Stomach smooth muscle (tissue), 2 donors: ENCODE measurements around the gene ALDH3A2.

Experiments used
- H3K27ac ChIP-seq: one replicate; pipeline ENCODE4 v1.7.0; 2013; ENCODE audit warnings: mild to moderate bottlenecking, low read length, inconsistent platforms
- H3K27me3 ChIP-seq, 2 donors: one replicate each; pipeline ENCODE4 v1.7.0; 2013; ENCODE audit warnings: low read length in 2 of 2; ENCODE audit not compliant: insufficient read depth in 2 of 2, control insufficient read depth in 1 of 2
- H3K36me3 ChIP-seq, 2 donors: one replicate each; pipeline ENCODE4 v1.7.0; 2013; ENCODE audit warnings: low read length in 2 of 2; ENCODE audit not compliant: control insufficient read depth in 2 of 2, insufficient read depth in 2 of 2
- H3K4me1 ChIP-seq: one replicate; pipeline ENCODE4 v1.7.0; 2013; ENCODE audit warnings: low read length; ENCODE audit not compliant: control insufficient read depth, insufficient read depth
- H3K4me3 ChIP-seq, 2 donors: one replicate each; pipeline ENCODE4 v1.7.0; 2013; ENCODE audit warnings: low read length in 2 of 2
- H3K9ac ChIP-seq, 2 donors: one replicate each; pipeline ENCODE4 v1.7.0; 2013; ENCODE audit warnings: low read length in 2 of 2, mild to moderate bottlenecking in 1 of 2
- H3K9me3 ChIP-seq, 2 donors: one replicate each; pipeline ENCODE4 v1.7.0; 2013; ENCODE audit warnings: low read length in 2 of 2; ENCODE audit not compliant: control insufficient read depth in 2 of 2
- donor health status: healthy.
- donor health status: Pancreatic carcinoma.

The ALDH3A2 gene

GRCh38 chr17:19707728-19708221 lies 59.2 kb downstream of the ALDH3A2 start:
- Histone ChIP-seq H3K4me3 (no peak overlapping the region), H3K27me3 (no peaks in the 10 kb centered on the region), H3K9ac (no peak overlapping the region), H3K9me3 (no peaks in the 10 kb centered on the region), H3K36me3 (no peaks in the 10 kb centered on the region), H3K4me1 (peaks cover 4% of the 10 kb centered on the region), H3K27ac (no peak overlapping the region)

GRCh38 chr17:19708431-19709175 lies 60.1 kb downstream of the ALDH3A2 start:
- Histone ChIP-seq H3K27ac (no peak overlapping the region), H3K36me3 (no peaks in the 10 kb centered on the region), H3K4me3 (no peak overlapping the region), H3K27me3 (no peaks in the 10 kb centered on the region), H3K9me3 (no peaks in the 10 kb centered on the region), H3K4me1 (peaks cover under 1% of the 10 kb centered on the region), H3K9ac (no peak overlapping the region)

- H3K27me3 ChIP-seq = no peaks in the 10 kb centered on the region
- H3K4me3 ChIP-seq = no peak overlapping the region
- H3K27ac ChIP-seq = no peak overlapping the region
- H3K9ac ChIP-seq = no peak overlapping the region
- H3K9me3 ChIP-seq = no peaks in the 10 kb centered on the region
- H3K36me3 ChIP-seq = no peaks in the 10 kb centered on the region
- no peaks in the 10 kb centered on the region for H3K4me1 ChIP-seq
These were observed 61.3 kb downstream of the ALDH3A2 start for GRCh38 chr17:19709841-19710240.

GRCh38 chr17:19712436-19713004 lies 64.0 kb downstream of the ALDH3A2 start:
- Histone ChIP-seq H3K9me3 (no peaks in the 10 kb centered on the region), H3K36me3 (no peaks in the 10 kb centered on the region), H3K4me1 (no peaks in the 10 kb centered on the region), H3K27me3 (no peaks in the 10 kb centered on the region), H3K9ac (no peak overlapping the region), H3K27ac (no peak overlapping the region), H3K4me3 (no peak overlapping the region)

GRCh38 chr17:19713462-19713861 lies 64.9 kb downstream of the ALDH3A2 start:
- H3K27me3 ChIP-seq = no peaks in the 10 kb centered on the region
- no peaks in the 10 kb centered on the region for H3K9me3 ChIP-seq
- H3K36me3 ChIP-seq = no peaks in the 10 kb centered on the region
- no peak overlapping the region for H3K27ac ChIP-seq
- no peak overlapping the region for H3K9ac ChIP-seq
- H3K4me1 ChIP-seq = no peaks in the 10 kb centered on the region
- no peak overlapping the region for H3K4me3 ChIP-seq

GRCh38 chr17:19713901-19714361 lies 65.4 kb downstream of the ALDH3A2 start:
- H3K4me3 ChIP-seq = no peak overlapping the region
- H3K27me3 ChIP-seq = no peaks in the 10 kb centered on the region
- no peaks in the 10 kb centered on the region for H3K9me3 ChIP-seq

GRCh38 chr17:19714542-19715411 lies 66.2 kb downstream of the ALDH3A2 start:
- no peaks in the 10 kb centered on the region for H3K36me3 ChIP-seq
- no peak overlapping the region for H3K27ac ChIP-seq
- H3K4me3 ChIP-seq = no peak overlapping the region
- no peak overlapping the region for H3K9ac ChIP-seq
- no peaks in the 10 kb centered on the region for H3K4me1 ChIP-seq
- no peaks in the 10 kb centered on the region for H3K9me3 ChIP-seq
- H3K27me3 ChIP-seq = no peaks in the 10 kb centered on the region

More at GRCh38 chr17:19713901-19714361, 65.4 kb downstream of the ALDH3A2 start:
- Histone ChIP-seq H3K27ac (no peak overlapping the region), H3K9ac (no peak overlapping the region), H3K36me3 (no peaks in the 10 kb centered on the region), H3K4me1 (no peaks in the 10 kb centered on the region)

- no peak within 1 kb of the TSS for H3K4me3 ChIP-seq
- no peak within 1 kb of the TSS for H3K27ac ChIP-seq
- H3K9ac ChIP-seq = no peak within 1 kb of the TSS
These were observed 67.8 kb downstream of the ALDH3A2 start, which contains the start of gene SLC47A2 for GRCh38 chr17:19716108-19717030. SLC47A2 (minus strand) TSS chr17:19716584; CDS start chr17:19716555, 29 bp downstream.

GRCh38 chr17:19717031-19717360 lies 68.4 kb downstream of the ALDH3A2 start:
- no peaks in the 10 kb centered on the region for H3K9me3 ChIP-seq
- H3K4me1 ChIP-seq = no peaks in the 10 kb centered on the region
- no peak overlapping the region for H3K27ac ChIP-seq

More at GRCh38 chr17:19716108-19717030, 67.8 kb downstream of the ALDH3A2 start, which contains the start of gene SLC47A2:
- H3K4me1 ChIP-seq = no peaks in the 10 kb centered on the region
- no peaks in the 10 kb centered on the region for H3K9me3 ChIP-seq
- H3K27me3 ChIP-seq = no peaks in the 10 kb centered on the region
- no peaks in the 10 kb centered on the region for H3K36me3 ChIP-seq

More at GRCh38 chr17:19717031-19717360, 68.4 kb downstream of the ALDH3A2 start:
- H3K9ac ChIP-seq = no peak overlapping the region
- no peaks in the 10 kb centered on the region for H3K36me3 ChIP-seq
- H3K4me3 ChIP-seq = no peak overlapping the region
- no peaks in the 10 kb centered on the region for H3K27me3 ChIP-seq
